ENCODE results near the gene RHOF. TPM values are rescaled to one million over a fixed set of nuclear protein-coding genes. Genes with fewer than 3 reads are reported as not detected.

The RHOF gene
- total RNA-seq, 4 donors from 2014 or later = 5.1 to 27.6 (median 13.1) TPM

GRCh38 chr12:121780429-121780828 is 13.1 kb downstream of the RHOF start:
- H3K27ac ChIP-seq = no peak overlapping the region
- intact Hi-C loops (cut with DNase I; ENCODE audit: low total_unique reads) = no loop called here
- DNase-seq = no peak
- H3K4me1 ChIP-seq = peaks cover 0 to 5% of the 10 kb centered on the region in 2 donors
- no peaks in the 10 kb centered on the region for H3K36me3 ChIP-seq
- H3K9me3 ChIP-seq = no peaks in the 10 kb centered on the region
- TF ChIP-seq POLR2A (IDR thresholded peaks at IDR 0.05) = no peak
- H3K4me3 ChIP-seq = no peak overlapping the region
- no peaks in the 10 kb centered on the region for H3K27me3 ChIP-seq

DNA sequence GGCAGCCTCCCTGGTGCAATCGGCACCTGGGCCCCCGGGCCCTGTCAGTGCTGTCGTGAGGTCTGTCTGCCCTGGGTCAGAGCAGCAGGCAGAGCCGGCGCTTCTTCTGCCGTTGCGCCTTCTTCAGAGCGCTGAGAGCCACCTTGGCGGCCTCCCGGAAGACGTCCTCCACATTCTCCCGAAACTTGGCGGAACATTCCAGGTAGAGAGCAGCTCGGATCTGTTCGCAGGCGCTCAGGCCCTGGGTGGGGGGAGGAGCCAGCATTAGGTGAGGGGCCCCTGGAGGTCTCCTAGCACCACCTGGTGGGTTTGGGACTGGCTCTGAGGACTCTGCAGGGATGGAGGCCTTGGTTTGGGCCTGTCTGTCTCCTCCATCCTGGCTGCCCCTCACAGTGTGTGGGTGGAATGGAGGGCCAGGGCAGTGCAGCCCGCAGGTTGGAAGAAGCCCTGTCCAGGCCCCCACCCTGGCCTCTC is 14.0 kb downstream of the RHOF start:
- H3K4me1 ChIP-seq = peaks cover 0 to 5% of the 10 kb centered on the region in 2 donors
- TF ChIP-seq POLR2A (IDR thresholded peaks at IDR 0.05) = no peak
- TF ChIP-seq, protein P1, sequence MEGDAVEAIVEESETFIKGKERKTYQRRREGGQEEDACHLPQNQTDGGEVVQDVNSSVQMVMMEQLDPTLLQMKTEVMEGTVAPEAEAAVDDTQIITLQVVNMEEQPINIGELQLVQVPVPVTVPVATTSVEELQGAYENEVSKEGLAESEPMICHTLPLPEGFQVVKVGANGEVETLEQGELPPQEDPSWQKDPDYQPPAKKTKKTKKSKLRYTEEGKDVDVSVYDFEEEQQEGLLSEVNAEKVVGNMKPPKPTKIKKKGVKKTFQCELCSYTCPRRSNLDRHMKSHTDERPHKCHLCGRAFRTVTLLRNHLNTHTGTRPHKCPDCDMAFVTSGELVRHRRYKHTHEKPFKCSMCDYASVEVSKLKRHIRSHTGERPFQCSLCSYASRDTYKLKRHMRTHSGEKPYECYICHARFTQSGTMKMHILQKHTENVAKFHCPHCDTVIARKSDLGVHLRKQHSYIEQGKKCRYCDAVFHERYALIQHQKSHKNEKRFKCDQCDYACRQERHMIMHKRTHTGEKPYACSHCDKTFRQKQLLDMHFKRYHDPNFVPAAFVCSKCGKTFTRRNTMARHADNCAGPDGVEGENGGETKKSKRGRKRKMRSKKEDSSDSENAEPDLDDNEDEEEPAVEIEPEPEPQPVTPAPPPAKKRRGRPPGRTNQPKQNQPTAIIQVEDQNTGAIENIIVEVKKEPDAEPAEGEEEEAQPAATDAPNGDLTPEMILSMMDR (IDR thresholded peaks at IDR 0.05) = no peak
- H3K9me3 ChIP-seq = no peaks in the 10 kb centered on the region
- H3K4me3 ChIP-seq = no peak overlapping the region
- H3K27me3 ChIP-seq = no peaks in the 10 kb centered on the region
- no peak overlapping the region for H3K27ac ChIP-seq
- DNase-seq = no peak
- intact Hi-C loops (cut with DNase I; ENCODE audit: low total_unique reads) = loop anchor here (5.0 kb wide), 1 partner anchor 82 kb away; no protein-coding TSS in a partner anchor
- no peaks in the 10 kb centered on the region for H3K36me3 ChIP-seq

- H3K27me3 ChIP-seq = no peaks in the 10 kb centered on the region
- intact Hi-C loops (cut with DNase I; ENCODE audit: low total_unique reads) = loop anchor here (5.0 kb wide), 1 partner anchor 81 kb away; no protein-coding TSS in a partner anchor
- H3K4me3 ChIP-seq = no peak overlapping the region
- no peaks in the 10 kb centered on the region for H3K9me3 ChIP-seq
- no peak for DNase-seq
- H3K4me1 ChIP-seq = peaks cover 0 to 5% of the 10 kb centered on the region in 2 donors
- H3K36me3 ChIP-seq = no peaks in the 10 kb centered on the region
- no peak for TF ChIP-seq POLR2A (IDR thresholded peaks at IDR 0.05)
- TF ChIP-seq, protein P1 (IDR thresholded peaks at IDR 0.05) = no peak
- H3K27ac ChIP-seq = no peak overlapping the region
Observed at GRCh38 chr12:121778567-121779421, 14.7 kb downstream of the RHOF start.

GRCh38 chr12:121776190-121777098 is 17.0 kb downstream of the RHOF start:
- no peaks in the 10 kb centered on the region for H3K9me3 ChIP-seq
- H3K4me1 ChIP-seq = no peaks in the 10 kb centered on the region
- no peak overlapping the region for H3K4me3 ChIP-seq
- no peak overlapping the region for H3K27ac ChIP-seq
- H3K27me3 ChIP-seq = no peaks in the 10 kb centered on the region
- intact Hi-C loops (cut with DNase I; ENCODE audit: low total_unique reads) = loop anchor here (5.0 kb wide), 1 partner anchor 79 kb away; no protein-coding TSS in a partner anchor
- DNase-seq = peak; percentile 71 to 77
- no peaks in the 10 kb centered on the region for H3K36me3 ChIP-seq
- TF ChIP-seq, protein P1 (IDR thresholded peaks at IDR 0.05) = peak; percentile 77 to 82 (median 79)
- no peak for TF ChIP-seq POLR2A (IDR thresholded peaks at IDR 0.05)

DNA sequence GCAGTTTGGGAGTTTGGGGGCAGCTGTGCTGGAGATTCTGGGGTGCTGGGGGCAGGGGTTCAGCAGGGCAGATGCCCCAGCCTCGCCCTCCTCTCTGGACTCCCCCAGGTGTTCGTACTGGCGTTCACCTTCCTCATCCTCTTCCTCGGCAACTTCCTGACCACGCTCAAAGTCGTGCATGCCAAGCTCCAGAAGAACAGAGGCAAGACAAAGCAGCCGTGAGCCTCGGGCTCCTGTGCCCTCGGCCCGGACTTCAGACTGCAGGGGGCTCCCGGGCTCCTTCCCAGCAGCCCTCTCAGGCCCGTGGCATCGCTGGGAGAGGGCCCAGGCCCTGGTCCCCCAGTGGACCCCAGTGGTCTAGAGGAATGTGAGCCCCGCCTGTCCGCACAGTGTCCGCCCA is 18.0 kb downstream of the RHOF start:
- no peak overlapping the region for H3K4me3 ChIP-seq
- intact Hi-C loops (cut with DNase I; ENCODE audit: low total_unique reads) = loop anchor here (5.0 kb wide), 1 partner anchor 78 kb away; no protein-coding TSS in a partner anchor
- no peaks in the 10 kb centered on the region for H3K36me3 ChIP-seq
- H3K9me3 ChIP-seq = no peaks in the 10 kb centered on the region
- no peak for DNase-seq
- no peaks in the 10 kb centered on the region for H3K4me1 ChIP-seq
- TF ChIP-seq, protein P1 (IDR thresholded peaks at IDR 0.05) = no peak
- TF ChIP-seq POLR2A (IDR thresholded peaks at IDR 0.05) = no peak
- no peak overlapping the region for H3K27ac ChIP-seq
- no peaks in the 10 kb centered on the region for H3K27me3 ChIP-seq
